Natural killer cell (primary cell): ENCODE measurements around the gene FGD6. TPM values are rescaled to one million over a fixed set of nuclear protein-coding genes. Genes with fewer than 3 reads are reported as not detected.
"Not testable (repeated sequence)": the region's sequence is repeated elsewhere in the genome, so short reads cannot be mapped to it uniquely, and the experiment has no call there.

Experiments used
- ATAC-seq, 3 donors: fragments of 150-1000 bp in 2 of 3; fragments of 200-7000 bp in 1 of 3; cut with Tn5 transposase; 1 replicate in 1 of 3; 2 replicates in 2 of 3; pipeline ENCODE4 v1.10.0; 2021; ENCODE audit warnings: mild to moderate bottlenecking in 2 of 3, moderate library complexity in 2 of 3
- DNase-seq, 2 donors: peaks; one replicate each; pipeline versions ENCODE4 v3.0.0 to v3.0.0-alpha.2; 2013 to 2021; ENCODE audit warnings: mixed read lengths in 1 of 2
- H3K27ac ChIP-seq: one replicate; pipeline ENCODE4 v1.5.1; 2013; ENCODE audit warnings: mild to moderate bottlenecking, low read length
- H3K27me3 ChIP-seq: one replicate; pipeline ENCODE4 v1.6.1; 2013; ENCODE audit warnings: low read length; ENCODE audit not compliant: control insufficient read depth, insufficient read depth
- H3K36me3 ChIP-seq: one replicate; pipeline ENCODE4 v1.6.1; 2013; ENCODE audit warnings: low read length; ENCODE audit not compliant: control insufficient read depth, insufficient read depth
- H3K4me1 ChIP-seq: one replicate; pipeline ENCODE4 v1.6.1; 2013; ENCODE audit warnings: low read length; ENCODE audit not compliant: control insufficient read depth, insufficient read depth
- H3K4me3 ChIP-seq: one replicate; pipeline ENCODE4 v1.5.1; 2013; ENCODE audit warnings: low read length
- H3K9me3 ChIP-seq: one replicate; pipeline ENCODE4 v1.6.1; 2013; ENCODE audit warnings: low read length; ENCODE audit not compliant: control insufficient read depth, insufficient read depth
- H3K27ac Mint-ChIP-seq, 2 donors: one replicate each; pipeline ENCODE4 v1.8.0; 2022; ENCODE audit warnings: mild to moderate bottlenecking in 2 of 2, mixed read lengths in 2 of 2, moderate library complexity in 1 of 2
- H3K27me3 Mint-ChIP-seq, 2 donors: one replicate each; pipeline ENCODE4 v1.8.0; 2022; ENCODE audit warnings: low read depth in 2 of 2, mixed read lengths in 2 of 2
- H3K36me3 Mint-ChIP-seq: one replicate; pipeline ENCODE4 v1.8.0; 2022; ENCODE audit warnings: mixed read lengths
- H3K4me1 Mint-ChIP-seq, 2 donors: one replicate each; pipeline ENCODE4 v1.8.0; 2022; ENCODE audit warnings: mixed read lengths in 2 of 2
- H3K4me3 Mint-ChIP-seq: one replicate; pipeline ENCODE4 v1.8.0; 2022; ENCODE audit warnings: mild to moderate bottlenecking, moderate library complexity, mixed read lengths
- H3K9me3 Mint-ChIP-seq, 2 donors: one replicate each; pipeline ENCODE4 v1.8.0; 2022; ENCODE audit warnings: mixed read lengths in 2 of 2
- CTCF ChIP-seq: fragments of 200-600 bp; IDR thresholded peaks from one replicate; pipeline ENCODE4 v1.8.0; 2022; ENCODE audit warnings: antibody characterized with exemption
- WGBS: methylation state at CpG from one replicate; pipeline ENCODE4 v1.1.7; 2013; ENCODE audit warnings: missing lambda C conversion rate; ENCODE audit not compliant: insufficient coverage; 5-methylcytosine and 5-hydroxymethylcytosine counted together
- intact Hi-C: fragments of 100-400 bp; cut with micrococcal nuclease; formaldehyde crosslinking; loops from one replicate; pipeline ENCODE4 v1.14.2; 2022
- total RNA-seq, 4 donors: library from RNA; stranded (reverse); fragments of 120-200 nt in 1 of 4; gene quantifications; one replicate each; pipeline versions ENCODE4 v1.2.3 to v1.2.4, GENCODE V29; 2013 to 2022

FGD6 gene
- total RNA-seq, 3 donors from 2014 or later (not counting 1 experiment from before 2014, with no cell fraction given) = 1.5 to 1.9 (median 1.9) TPM

DNA sequence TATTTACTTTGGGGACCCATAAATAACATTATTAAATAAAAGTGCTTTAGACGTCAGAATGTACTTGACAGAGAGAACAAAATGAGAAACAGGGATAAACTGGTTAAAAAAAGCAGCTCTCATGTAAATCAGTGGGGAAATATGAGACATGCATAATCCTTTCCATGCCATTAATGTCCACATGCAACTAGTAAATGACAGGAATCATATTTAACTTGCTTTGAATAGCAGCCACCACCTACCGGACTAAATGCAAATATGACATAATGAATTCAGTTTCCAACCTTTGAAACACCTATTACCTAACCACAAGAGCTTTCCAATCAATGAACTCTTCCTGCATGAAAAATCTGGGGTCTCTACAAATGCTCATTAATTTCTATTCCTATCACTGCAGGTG is 19.6 kb downstream of the FGD6 start:
- Mint-ChIP-seq H3K36me3 (no peaks in the 10 kb centered on the region), H3K27me3 (peaks cover 0 to under 1% of the 10 kb centered on the region in 2 donors), H3K9me3 (no peaks in the 10 kb centered on the region), H3K4me3 (no peak overlapping the region), H3K4me1 (no peaks in the 10 kb centered on the region), H3K27ac (no peak overlapping the region)
- Histone ChIP-seq H3K4me1 (no peaks in the 10 kb centered on the region), H3K27ac (no peak overlapping the region), H3K27me3 (no peaks in the 10 kb centered on the region), H3K4me3 (no peak overlapping the region), H3K36me3 (no peaks in the 10 kb centered on the region), H3K9me3 (no peaks in the 10 kb centered on the region)
- WGBS = 95% methylated on average over 1 of the region's 2 CpGs
- DNase-seq (no peak), ATAC-seq (no peak)
- no peak for TF ChIP-seq CTCF
- intact Hi-C loops = no loop called here

GRCh38 chr12:95196875-95197569 is 20.2 kb downstream of the FGD6 start:
- H3K36me3 ChIP-seq, H3K27me3 ChIP-seq, H3K4me1 ChIP-seq, H3K27ac ChIP-seq, intact Hi-C loops, H3K4me3 ChIP-seq, H3K4me1 Mint-ChIP-seq, DNase-seq, ATAC-seq, H3K9me3 Mint-ChIP-seq, H3K27ac Mint-ChIP-seq, H3K9me3 ChIP-seq, H3K27me3 Mint-ChIP-seq, H3K36me3 Mint-ChIP-seq, H3K4me3 Mint-ChIP-seq: not testable (repeated sequence)
- WGBS = 91% methylated on average over 6 of the region's 7 CpGs

DNA sequence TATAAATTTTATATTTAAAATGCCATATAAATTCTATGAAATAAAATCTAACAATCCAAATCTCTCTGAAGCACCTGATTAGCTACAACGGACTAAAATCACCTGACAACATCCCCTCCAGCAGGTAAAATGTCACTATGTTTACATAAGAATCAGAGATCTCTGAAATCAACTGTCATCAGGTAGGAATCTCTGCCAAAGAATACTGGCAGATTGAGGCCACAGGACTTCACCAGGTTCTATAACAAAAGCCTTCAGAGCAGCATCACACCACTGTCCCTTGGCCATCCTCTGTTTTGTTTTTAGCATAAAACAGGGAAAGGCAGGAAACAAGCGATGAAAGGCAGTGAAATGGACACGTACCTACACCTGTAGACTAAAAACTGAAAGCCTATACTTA is 22.1 kb downstream of the FGD6 start:
- WGBS = 91% methylated on average over 3 of the region's 3 CpGs
- no peaks in the 10 kb centered on the region for H3K4me1 ChIP-seq
- H3K27me3 ChIP-seq = no peaks in the 10 kb centered on the region
- DNase-seq (no peak), ATAC-seq (no peak)
- intact Hi-C loops = no loop called here
- no peak overlapping the region for H3K27ac ChIP-seq
- Mint-ChIP-seq H3K36me3 (no peaks in the 10 kb centered on the region), H3K4me1 (no peaks in the 10 kb centered on the region), H3K27ac (no peak overlapping the region), H3K27me3 (peaks cover 0 to 3% of the 10 kb centered on the region in 2 donors), H3K4me3 (no peak overlapping the region), H3K9me3 (no peaks in the 10 kb centered on the region)
- H3K36me3 ChIP-seq = no peaks in the 10 kb centered on the region
- no peak overlapping the region for H3K4me3 ChIP-seq
- no peaks in the 10 kb centered on the region for H3K9me3 ChIP-seq
- no peak for TF ChIP-seq CTCF

GRCh38 chr12:95193139-95193538 is 24.1 kb downstream of the FGD6 start:
- no peaks in the 10 kb centered on the region for H3K27me3 ChIP-seq
- no peaks in the 10 kb centered on the region for H3K4me1 Mint-ChIP-seq
- H3K27ac ChIP-seq = no peak overlapping the region
- H3K36me3 ChIP-seq = no peaks in the 10 kb centered on the region
- H3K4me3 ChIP-seq = no peak overlapping the region
- intact Hi-C loops = no loop called here
- no peaks in the 10 kb centered on the region for H3K9me3 ChIP-seq
- ATAC-seq (no peak), DNase-seq (no peak)
- no peaks in the 10 kb centered on the region for H3K36me3 Mint-ChIP-seq
- TF ChIP-seq CTCF = no peak
- WGBS = 91% methylated on average over 3 of the region's 3 CpGs
- H3K4me3 Mint-ChIP-seq = no peak overlapping the region
- H3K27me3 Mint-ChIP-seq = peaks cover 0 to 3% of the 10 kb centered on the region in 2 donors
- H3K9me3 Mint-ChIP-seq = no peaks in the 10 kb centered on the region
- no peak overlapping the region for H3K27ac Mint-ChIP-seq
- H3K4me1 ChIP-seq = no peaks in the 10 kb centered on the region
